ENCODE measurements around the gene ASGR1. TPM values are rescaled to one million over a fixed set of nuclear protein-coding genes. Genes with fewer than 3 reads are reported as not detected.
"Not testable (repeated sequence)": the region's sequence is repeated elsewhere in the genome, so short reads cannot be mapped to it uniquely, and the experiment has no call there.

ASGR1 gene
- total RNA-seq, 1 donor from 2014 or later, result 1.6 TPM

DNA sequence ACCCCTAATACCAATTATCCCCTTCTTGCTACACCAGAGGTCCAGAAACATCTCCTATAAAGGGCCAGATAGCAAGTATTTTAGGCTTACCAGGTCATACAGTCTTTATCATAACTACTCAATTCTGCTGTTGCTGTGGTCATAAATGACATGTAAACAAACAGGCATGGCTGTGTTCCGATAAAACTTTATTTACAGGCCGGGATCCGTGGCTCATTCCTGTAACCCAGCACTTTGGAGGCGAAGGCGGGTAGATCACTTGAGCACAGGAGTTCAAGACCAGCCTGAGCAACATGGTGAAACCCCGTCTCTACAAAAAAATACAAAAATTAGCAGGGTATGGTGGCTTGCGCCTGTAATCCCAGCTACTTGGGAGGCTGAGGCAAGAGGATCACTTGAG is 12.3 kb downstream of the ASGR1 start:
- Mint-ChIP-seq H3K36me3 (ENCODE audit: unreplicated experiment) (no peaks in the 10 kb centered on the region), H3K4me1 (ENCODE audit: unreplicated experiment) (peaks cover 5% of the 10 kb centered on the region), H3K27ac (ENCODE audit: unreplicated experiment) (no peak overlapping the region), H3K9me3 (ENCODE audit: unreplicated experiment) (no peaks in the 10 kb centered on the region), H3K27me3 (ENCODE audit: unreplicated experiment) (peaks cover 12% of the 10 kb centered on the region), H3K4me3 (ENCODE audit: unreplicated experiment) (no peak overlapping the region)
- TF ChIP-seq CTCF (IDR thresholded peaks at IDR 0.05), result no peak
- DNase-seq (ENCODE audit: extremely low spot score, unreplicated experiment), result no peak

DNA sequence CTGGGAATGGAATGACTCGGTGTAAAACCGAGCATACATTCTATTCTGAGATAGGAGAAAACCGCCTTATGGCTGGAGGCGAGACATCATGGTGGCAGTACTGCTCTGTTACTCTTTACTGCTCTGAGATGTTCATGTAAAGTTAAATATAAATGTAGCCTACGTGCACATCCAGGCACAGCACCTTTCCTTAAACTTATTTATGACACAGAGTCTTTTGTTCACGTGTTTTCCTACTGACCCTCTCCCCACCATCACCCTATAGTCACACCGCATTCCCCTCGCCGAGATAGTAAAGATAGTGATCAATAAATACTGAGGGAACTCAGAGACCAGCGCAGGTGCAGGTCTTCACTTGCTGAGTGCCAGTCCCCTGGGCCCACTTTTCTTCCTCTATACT is 19.6 kb downstream of the ASGR1 start:
- H3K4me1 Mint-ChIP-seq (ENCODE audit: unreplicated experiment); H3K36me3 Mint-ChIP-seq (ENCODE audit: unreplicated experiment); DNase-seq (ENCODE audit: extremely low spot score, unreplicated experiment); H3K9me3 Mint-ChIP-seq (ENCODE audit: unreplicated experiment); H3K27ac Mint-ChIP-seq (ENCODE audit: unreplicated experiment); H3K4me3 Mint-ChIP-seq (ENCODE audit: unreplicated experiment): not testable (repeated sequence)
- H3K27me3 Mint-ChIP-seq (ENCODE audit: unreplicated experiment), result peaks cover 32% of the 10 kb centered on the region

- not testable (repeated sequence) for H3K9me3 Mint-ChIP-seq (ENCODE audit: unreplicated experiment); H3K4me1 Mint-ChIP-seq (ENCODE audit: unreplicated experiment); H3K27ac Mint-ChIP-seq (ENCODE audit: unreplicated experiment); DNase-seq (ENCODE audit: extremely low spot score, unreplicated experiment); H3K36me3 Mint-ChIP-seq (ENCODE audit: unreplicated experiment); H3K4me3 Mint-ChIP-seq (ENCODE audit: unreplicated experiment)
- peaks cover 40% of the 10 kb centered on the region for H3K27me3 Mint-ChIP-seq (ENCODE audit: unreplicated experiment)
These were observed 20.7 kb downstream of the ASGR1 start for GRCh38 chr17:7158424-7158823.

DNA sequence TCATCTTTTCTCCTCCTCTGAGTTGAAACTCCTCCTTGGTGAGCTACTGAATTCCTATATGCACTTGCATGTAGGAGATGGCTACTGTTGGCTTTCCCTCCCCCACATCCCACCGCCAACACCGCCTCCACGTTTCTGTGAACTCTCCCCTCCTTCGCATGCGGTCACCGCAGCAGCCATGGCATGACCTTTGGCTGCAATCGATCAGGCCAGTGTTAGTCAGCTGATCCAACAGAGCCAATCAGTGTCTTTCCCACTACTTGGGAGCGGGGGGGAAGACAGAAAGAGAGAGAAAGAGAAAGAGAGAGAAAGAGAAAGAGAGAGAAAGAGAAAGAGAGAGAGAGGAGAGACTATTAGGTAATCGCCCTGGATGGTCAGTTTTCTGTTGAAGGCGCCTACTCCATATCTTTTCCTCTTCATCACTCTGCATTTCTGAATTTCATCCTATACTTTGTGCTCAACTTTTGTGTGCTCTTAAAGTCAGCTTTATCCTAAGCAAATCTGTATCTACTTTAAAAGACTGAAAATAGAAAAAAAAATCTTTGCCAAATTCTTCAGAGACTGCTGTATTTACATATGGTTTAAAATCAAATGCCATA is 22.7 kb downstream of the ASGR1 start:
- Mint-ChIP-seq H3K4me1 (ENCODE audit: unreplicated experiment) (no peaks in the 10 kb centered on the region), H3K27ac (ENCODE audit: unreplicated experiment) (no peak overlapping the region), H3K4me3 (ENCODE audit: unreplicated experiment) (no peak overlapping the region), H3K36me3 (ENCODE audit: unreplicated experiment) (no peaks in the 10 kb centered on the region), H3K27me3 (ENCODE audit: unreplicated experiment) (peaks cover 46% of the 10 kb centered on the region), H3K9me3 (ENCODE audit: unreplicated experiment) (no peaks in the 10 kb centered on the region)
- no peak for DNase-seq (ENCODE audit: extremely low spot score, unreplicated experiment)
- no peak for TF ChIP-seq CTCF (IDR thresholded peaks at IDR 0.05)

GRCh38 chr17:7147772-7148171 is 31.4 kb downstream of the ASGR1 start:
- DNase-seq (ENCODE audit: extremely low spot score, unreplicated experiment), result no peak
- Mint-ChIP-seq H3K36me3 (ENCODE audit: unreplicated experiment) (no peaks in the 10 kb centered on the region), H3K27ac (ENCODE audit: unreplicated experiment) (no peak overlapping the region), H3K27me3 (ENCODE audit: unreplicated experiment) (peaks cover 19% of the 10 kb centered on the region), H3K4me1 (ENCODE audit: unreplicated experiment) (no peaks in the 10 kb centered on the region), H3K4me3 (ENCODE audit: unreplicated experiment) (no peak overlapping the region), H3K9me3 (ENCODE audit: unreplicated experiment) (no peaks in the 10 kb centered on the region)
- TF ChIP-seq CTCF (IDR thresholded peaks at IDR 0.05), result no peak

DNA sequence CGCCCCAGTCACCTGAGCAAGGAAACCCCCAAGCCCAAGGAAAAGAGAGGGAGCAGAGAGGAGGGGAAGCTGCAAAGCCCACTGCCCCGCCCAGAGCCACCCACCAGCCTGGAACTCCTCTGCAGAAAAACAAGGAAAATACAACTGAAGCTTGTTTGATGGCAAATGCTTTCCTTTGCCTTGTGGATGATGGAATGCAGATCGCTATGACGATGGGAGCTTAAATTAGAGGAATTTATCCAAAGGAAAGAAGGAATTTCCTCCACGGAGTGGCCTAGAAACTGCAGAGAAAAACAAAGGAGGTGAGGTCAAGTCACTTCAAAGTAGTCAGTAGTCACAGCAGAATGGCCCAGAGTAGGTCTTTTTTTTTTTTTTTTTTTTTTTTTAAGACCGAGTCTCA is 33.1 kb downstream of the ASGR1 start:
- no peak overlapping the region for H3K27ac Mint-ChIP-seq (ENCODE audit: unreplicated experiment)
- no peak for TF ChIP-seq CTCF (IDR thresholded peaks at IDR 0.05)
- H3K27me3 Mint-ChIP-seq (ENCODE audit: unreplicated experiment), result peaks cover 19% of the 10 kb centered on the region
- H3K36me3 Mint-ChIP-seq (ENCODE audit: unreplicated experiment), result no peaks in the 10 kb centered on the region
- H3K4me1 Mint-ChIP-seq (ENCODE audit: unreplicated experiment), result no peaks in the 10 kb centered on the region
- no peak for DNase-seq (ENCODE audit: extremely low spot score, unreplicated experiment)
- no peak overlapping the region for H3K4me3 Mint-ChIP-seq (ENCODE audit: unreplicated experiment)
- no peaks in the 10 kb centered on the region for H3K9me3 Mint-ChIP-seq (ENCODE audit: unreplicated experiment)

Measured in osteocyte (in vitro differentiated cells).